NCI-H446 (cell line): ENCODE measurements around the gene MEGF10.
A peak's percentile ranks its signal among the peaks of the same experiment; 100 is the strongest.

Experiments
- DNase-seq, 2 experiments: peaks; one replicate each; lab custom pipeline; 2025; lab: John Stamatoyannopoulos, UW

The MEGF10 gene

GRCh38 chr5:127326976-127327755 is 36.6 kb downstream of the MEGF10 start:
- DNase-seq = no peak

- DNase-seq = peak in 1 of 2 experiments; percentile 6
Observed at GRCh38 chr5:127330116-127330515, 39.5 kb downstream of the MEGF10 start.

GRCh38 chr5:127331890-127332649 is 41.5 kb downstream of the MEGF10 start:
- no peak for DNase-seq

GRCh38 chr5:127333483-127333882 is 42.9 kb downstream of the MEGF10 start:
- no peak for DNase-seq

- DNase-seq = no peak
Observed at GRCh38 chr5:127335381-127335780, 44.8 kb downstream of the MEGF10 start.

DNA sequence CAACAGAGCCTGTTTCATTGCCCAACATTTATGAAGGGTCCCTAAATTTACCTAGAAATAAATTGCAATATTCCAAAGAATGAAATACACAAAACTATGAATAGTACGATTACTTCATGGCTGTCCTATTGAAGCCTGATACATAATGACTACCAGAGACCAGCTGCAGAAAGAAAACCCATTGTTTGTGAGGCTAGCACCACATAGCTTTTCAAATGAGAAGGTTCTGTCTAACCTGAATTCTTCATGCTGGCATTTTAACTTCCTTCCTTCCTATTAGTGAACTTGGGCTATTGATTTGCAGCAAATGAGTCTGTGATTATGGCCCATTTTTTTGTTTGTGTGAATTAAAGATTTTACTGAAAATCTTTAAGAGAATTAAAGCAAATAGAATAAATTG is 47.3 kb downstream of the MEGF10 start:
- no peak for DNase-seq

DNA sequence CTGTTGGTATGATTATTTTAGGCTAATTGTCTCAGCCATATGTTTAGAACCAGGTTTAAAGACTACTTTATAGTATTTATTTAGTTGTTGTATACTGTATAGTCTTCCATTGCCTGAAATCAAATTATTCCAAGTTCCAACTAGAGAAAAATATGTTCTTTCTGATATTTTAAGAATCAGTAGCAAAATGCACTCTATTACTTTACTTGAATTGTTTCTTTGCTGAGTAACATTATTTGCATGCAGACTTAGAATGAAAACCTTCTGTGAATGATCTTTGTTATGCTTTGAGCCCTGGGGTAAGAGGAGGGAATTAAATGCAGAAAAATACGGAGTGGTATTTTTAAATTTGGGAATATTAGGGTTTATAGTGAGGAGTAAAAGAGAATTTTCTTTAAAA is 47.9 kb downstream of the MEGF10 start:
- DNase-seq = no peak

DNA sequence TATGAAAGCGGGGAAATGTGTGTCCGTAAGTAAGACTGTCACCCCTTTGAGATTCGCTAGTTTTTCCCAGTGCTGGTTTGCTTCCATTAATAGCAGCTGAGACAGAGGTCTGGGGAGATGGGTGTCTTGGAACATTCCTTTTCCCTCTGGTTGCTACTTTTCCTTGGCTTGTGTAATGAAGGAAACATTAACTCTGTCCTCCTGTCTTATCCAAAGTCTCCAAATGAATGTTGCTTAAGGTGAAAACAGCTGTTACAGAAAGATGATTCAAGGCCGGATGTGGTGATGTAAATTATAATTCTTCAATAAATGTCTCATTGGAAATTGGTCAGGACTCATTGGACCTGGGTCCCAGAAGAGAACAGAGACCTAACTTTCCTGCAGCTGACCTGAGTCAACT is 50.0 kb downstream of the MEGF10 start:
- DNase-seq = no peak

DNA sequence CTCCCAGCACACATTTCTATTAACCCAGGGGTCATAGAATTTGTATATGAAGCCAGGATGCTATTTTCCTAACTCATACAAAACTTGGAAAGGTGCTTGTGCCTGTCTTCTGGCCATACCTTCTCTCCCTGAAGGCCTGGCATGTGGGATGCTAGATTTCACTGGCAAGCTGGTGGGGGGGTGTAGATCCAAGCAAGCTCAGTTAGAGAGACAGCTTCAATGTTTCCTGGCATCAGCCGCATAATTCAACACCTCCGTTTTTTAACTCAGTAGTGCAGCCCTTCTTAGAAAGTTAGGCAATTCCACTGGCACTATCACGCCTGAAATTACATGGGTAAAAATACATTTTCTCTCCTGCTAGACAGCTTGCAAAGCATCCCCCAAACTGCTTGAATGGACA is 51.8 kb downstream of the MEGF10 start:
- no peak for DNase-seq

GRCh38 chr5:127343313-127343712 is 52.7 kb downstream of the MEGF10 start:
- no peak for DNase-seq

DNA sequence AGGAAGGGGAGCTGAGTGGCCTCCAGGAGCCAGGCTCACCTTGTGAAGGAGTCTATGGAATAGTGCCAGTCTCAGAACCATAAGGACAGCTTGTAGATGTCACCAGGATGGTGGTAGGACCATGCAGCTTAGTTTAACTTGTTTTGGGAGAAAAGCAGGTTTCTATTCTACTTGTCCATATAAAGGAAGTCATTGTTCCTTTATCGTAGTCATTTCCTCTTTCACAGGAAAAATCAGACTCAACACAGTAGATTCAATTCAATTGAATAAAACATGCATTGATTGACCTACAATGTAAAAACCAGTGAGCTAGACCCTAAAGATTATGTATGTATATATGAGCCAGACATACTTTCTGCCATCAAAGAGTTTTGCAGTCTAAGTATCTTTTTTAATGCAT is 53.3 kb downstream of the MEGF10 start:
- no peak for DNase-seq

DNA sequence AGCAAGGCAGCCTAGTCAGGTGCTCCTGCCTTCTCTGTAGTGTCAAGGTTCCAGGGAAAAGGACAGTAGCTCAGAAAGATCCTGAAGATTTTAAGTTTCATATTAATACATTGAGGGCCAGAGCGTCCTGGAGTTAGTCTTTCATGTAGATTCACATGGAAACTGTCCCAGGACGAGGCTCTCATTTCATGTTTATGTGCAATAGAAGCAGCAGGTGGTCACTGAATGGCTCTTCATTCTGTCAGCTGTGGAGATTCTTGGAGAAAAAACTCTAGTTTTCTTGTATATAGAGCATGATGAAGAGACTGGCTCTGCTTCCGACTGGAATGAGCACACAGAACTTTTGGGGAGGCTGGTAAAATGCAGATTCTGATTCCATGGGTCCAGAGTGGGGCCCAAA is 54.3 kb downstream of the MEGF10 start:
- DNase-seq = no peak

DNA sequence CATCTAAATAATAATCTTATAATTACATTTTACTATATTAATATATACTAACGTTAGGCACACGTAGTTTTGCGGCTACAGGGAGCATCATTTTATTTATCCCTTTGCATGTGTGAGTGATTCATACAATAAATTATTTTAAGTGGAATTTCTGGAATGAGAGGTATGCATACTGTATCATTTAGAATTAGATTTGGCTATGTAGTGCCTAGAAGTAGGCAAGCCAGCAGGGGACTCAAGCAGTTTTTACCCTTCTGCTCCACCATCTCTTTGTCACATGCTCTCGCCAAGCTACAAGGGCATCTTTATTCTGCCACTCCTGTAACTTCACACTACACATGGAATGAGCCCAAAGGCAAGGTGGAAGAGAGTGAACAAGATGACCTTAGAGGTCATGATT is 60.8 kb downstream of the MEGF10 start:
- DNase-seq = no peak

DNA sequence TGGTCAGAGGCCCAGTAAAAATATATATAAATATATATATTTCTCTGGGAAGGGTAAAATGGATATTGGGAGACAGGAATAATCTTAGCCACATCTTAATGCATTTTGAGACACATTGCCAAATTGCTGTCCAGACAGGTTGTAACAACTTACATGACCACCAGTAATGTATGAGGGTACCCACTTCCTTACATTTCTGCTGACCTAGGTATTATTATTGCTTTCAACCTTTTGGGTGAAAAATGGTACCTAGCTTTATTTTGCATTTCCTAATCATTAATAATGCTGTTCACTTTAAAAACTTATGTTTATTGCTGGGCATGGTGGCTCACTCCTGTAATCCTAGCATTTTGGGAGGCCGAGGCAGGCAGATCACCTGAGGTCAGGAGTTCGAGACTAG is 61.5 kb downstream of the MEGF10 start:
- no peak for DNase-seq

GRCh38 chr5:127353327-127353726 is 62.7 kb downstream of the MEGF10 start:
- DNase-seq = no peak

GRCh38 chr5:127353796-127354195 is 63.2 kb downstream of the MEGF10 start:
- DNase-seq = no peak

- no peak for DNase-seq
Observed at GRCh38 chr5:127355337-127355736, 64.7 kb downstream of the MEGF10 start.

GRCh38 chr5:127358284-127358683 is 67.7 kb downstream of the MEGF10 start:
- DNase-seq = no peak

- DNase-seq = no peak
Observed at GRCh38 chr5:127358740-127359139, 68.1 kb downstream of the MEGF10 start.

DNA sequence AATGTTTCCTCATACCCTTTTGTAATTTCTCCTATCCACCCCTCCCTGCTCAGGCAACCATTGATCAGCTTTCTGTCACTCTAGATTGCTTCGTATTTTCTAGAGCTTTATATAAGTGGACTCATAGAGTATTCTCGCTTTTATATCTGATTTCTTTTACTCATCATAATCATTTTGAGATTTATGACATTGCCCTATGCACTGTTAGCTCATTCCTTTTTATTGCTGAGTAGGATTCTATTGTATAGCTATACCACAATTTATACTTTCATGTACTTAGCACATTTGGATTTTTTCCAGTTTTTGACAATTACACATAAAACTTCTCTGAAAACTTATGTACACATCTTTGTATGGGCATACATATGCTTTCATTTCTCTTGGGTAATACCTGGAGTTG is 68.9 kb downstream of the MEGF10 start:
- DNase-seq = no peak

- no peak for DNase-seq
Observed at GRCh38 chr5:127363403-127363802, 72.8 kb downstream of the MEGF10 start.

DNA sequence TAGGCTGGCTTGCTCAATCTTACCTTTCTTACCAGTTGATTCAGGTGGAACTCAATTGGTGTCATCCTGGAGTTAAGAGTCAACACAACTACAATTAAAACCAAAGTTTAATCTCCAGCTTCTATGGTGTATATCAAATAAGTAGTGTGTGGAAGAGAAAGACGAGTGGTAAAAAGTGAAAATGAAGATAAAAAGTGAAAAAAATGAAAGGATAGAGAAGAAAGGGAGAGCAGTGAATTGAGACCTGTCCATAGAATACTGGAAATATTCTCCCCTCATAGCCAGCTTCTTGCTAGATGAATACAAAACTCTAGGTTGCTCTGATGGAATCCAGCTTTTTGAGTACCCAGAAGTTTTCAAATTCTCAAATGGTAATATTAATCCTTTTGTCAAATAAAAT is 76.4 kb downstream of the MEGF10 start:
- no peak for DNase-seq

DNA sequence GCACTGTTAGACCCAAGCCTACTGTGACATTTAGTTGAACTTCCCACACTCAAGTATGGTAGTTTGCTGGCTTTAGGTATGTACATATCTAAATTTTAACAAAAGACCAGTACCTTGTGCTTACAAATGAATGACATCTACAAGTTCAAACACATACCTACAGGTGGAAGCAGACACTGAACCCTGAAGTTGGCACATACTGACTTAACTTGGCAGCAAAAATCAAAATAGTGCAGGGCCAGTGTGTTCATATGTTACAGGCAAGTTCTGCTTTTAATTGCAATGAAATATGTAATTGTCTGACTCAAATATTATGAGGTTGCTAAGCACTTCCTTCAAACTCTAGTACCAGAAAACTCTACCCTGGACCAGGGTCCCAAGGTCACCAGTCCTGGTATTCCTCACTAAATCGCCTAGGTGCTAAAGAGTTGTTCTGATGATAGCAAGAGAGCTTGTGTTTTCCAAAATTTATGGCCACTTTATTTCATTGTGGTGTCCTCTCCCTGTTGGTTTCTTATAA is 77.4 kb downstream of the MEGF10 start:
- DNase-seq = peak in 1 of 2 experiments; percentile 10
